KOPT-K1 (cell line): ENCODE data around the gene PDZK1.
"Not testable (repeated sequence)": the region's sequence is repeated elsewhere in the genome, so short reads cannot be mapped to it uniquely, and the experiment has no call there.

Experiments used
- H3K27ac ChIP-seq: fragments of 200-600 bp; sonication (generic); 2 replicates; pipeline ENCODE4 v1.5.1; 2016; ENCODE audit warnings: antibody characterized with exemption, mild to moderate bottlenecking, low read depth, low read length; ENCODE audit not compliant: poor library complexity, severe bottlenecking
- H3K36me3 ChIP-seq: fragments of 200-600 bp; sonication (generic); 2 replicates; pipeline ENCODE4 v1.5.1; 2017; ENCODE audit warnings: antibody characterized with exemption, mild to moderate bottlenecking, low read length, moderate library complexity; ENCODE audit not compliant: insufficient read depth
- H3K9me3 ChIP-seq: fragments of 200-600 bp; sonication (generic); 2 replicates; pipeline ENCODE4 v1.5.1; 2017; ENCODE audit warnings: antibody characterized with exemption, low read length, mild to moderate bottlenecking; ENCODE audit not compliant: insufficient read depth, poor library complexity, severe bottlenecking

The PDZK1 gene

GRCh38 chr1:145622177-145622576 lies 85.0 kb downstream of the PDZK1 start:
- not testable (repeated sequence) for H3K9me3 ChIP-seq, H3K27ac ChIP-seq, H3K36me3 ChIP-seq
